Keratinocyte (primary cell): ENCODE data around the gene MND1. TPM values are rescaled to one million over a fixed set of nuclear protein-coding genes. Genes with fewer than 3 reads are reported as not detected.

Source experiments
- DNase-seq: peaks from one replicate; pipeline ENCODE4 v3.0.0-alpha.2; 2011; ENCODE audit warnings: low read depth, missing footprints, low spot score
- FAIRE-seq: peaks from 2 replicates; lab custom pipeline; 2011; peaks lifted over from hg19 to GRCh38; lab: Jason Lieb, UNC
- H2AFZ ChIP-seq: 2 replicates; pipeline ENCODE4 v1.6.0; 2012; ENCODE audit warnings: low read length, control low read depth, inconsistent platforms; ENCODE audit not compliant: control insufficient read depth
- H3K27ac ChIP-seq: 2 replicates; pipeline ENCODE4 v1.5.1; 2011; ENCODE audit warnings: low read length; ENCODE audit not compliant: control insufficient read depth, insufficient read depth
- H3K27me3 ChIP-seq: 3 replicates; pipeline ENCODE4 v1.6.0; 2011; ENCODE audit warnings: low read length; ENCODE audit not compliant: control insufficient read depth, insufficient read depth; ENCODE audit errors: extremely low read depth
- H3K36me3 ChIP-seq, 2 experiments: 2 replicates in 1 of 2; 3 replicates in 1 of 2; pipeline ENCODE4 v1.5.1; 2011; ENCODE audit warnings: low read length in 2 of 2, mild to moderate bottlenecking in 1 of 2; ENCODE audit not compliant: control insufficient read depth in 2 of 2, insufficient read depth in 2 of 2; ENCODE audit errors: extremely low read depth in 1 of 2
- H3K4me1 ChIP-seq: 3 replicates; pipeline ENCODE4 v1.5.1; 2011; ENCODE audit warnings: low read length; ENCODE audit not compliant: control insufficient read depth, insufficient read depth; ENCODE audit errors: extremely low read depth
- H3K4me2 ChIP-seq: 3 replicates; pipeline ENCODE4 v1.6.0; 2011; ENCODE audit warnings: low read depth, low read length; ENCODE audit not compliant: control insufficient read depth, insufficient read depth; ENCODE audit errors: extremely low read depth
- H3K4me3 ChIP-seq, 3 experiments: fragments of 200-600 bp in 1 of 3; sonication (generic) in 1 of 3; 2 replicates in 2 of 3; 3 replicates in 1 of 3; pipeline ENCODE4 v1.5.1; 2011 to 2016; ENCODE audit warnings: low read length in 3 of 3, mild to moderate bottlenecking in 3 of 3, control low read depth in 2 of 3, inconsistent platforms in 1 of 3, low read depth in 1 of 3, mixed read lengths in 1 of 3, mixed run types in 1 of 3, moderate library complexity in 1 of 3; ENCODE audit not compliant: control insufficient read depth in 2 of 3, insufficient read depth in 2 of 3; ENCODE audit errors: extremely low read depth in 1 of 3
- H3K79me2 ChIP-seq: 2 replicates; pipeline ENCODE4 v1.6.0; 2012; ENCODE audit warnings: low read length; ENCODE audit not compliant: control insufficient read depth, insufficient read depth
- H3K9ac ChIP-seq: 3 replicates; pipeline ENCODE4 v1.6.0; 2011; ENCODE audit warnings: low read length; ENCODE audit not compliant: control insufficient read depth, insufficient read depth; ENCODE audit errors: extremely low read depth
- H3K9me1 ChIP-seq: 3 replicates; pipeline ENCODE4 v1.6.0; 2011; ENCODE audit warnings: low read length; ENCODE audit not compliant: control insufficient read depth, insufficient read depth; ENCODE audit errors: extremely low read depth
- H3K9me3 ChIP-seq: 2 replicates; pipeline ENCODE4 v1.5.1; 2012; ENCODE audit warnings: low read depth, low read length; ENCODE audit not compliant: control insufficient read depth
- H4K20me1 ChIP-seq: 3 replicates; pipeline ENCODE4 v1.6.0; 2011; ENCODE audit warnings: low read length; ENCODE audit not compliant: control insufficient read depth, insufficient read depth; ENCODE audit errors: extremely low read depth
- EZH2 ChIP-seq: IDR thresholded peaks from one replicate; pipeline ENCODE4 v1.6.1; 2012; ENCODE audit warnings: inconsistent platforms, mild to moderate bottlenecking, low read length, moderate library complexity
- dilution Hi-C: fragments of 300-500 bp; cut with MboI; formaldehyde crosslinking; loops from one replicate; pipeline ENCODE4 v1.7.0; 2020; ENCODE audit warnings: low sequenced_read_pairs; ENCODE audit not compliant: extremely low pct_ligation_motif_present
- polyA plus RNA-seq, 5 experiments: library from polyadenylated mRNA; depleted of rRNA in 3 of 5; stranded (reverse) in 3 of 5; stranded (forward) in 1 of 5; unstranded in 1 of 5; fragments of >200 nt; gene quantifications; 1 replicate in 1 of 5; 2 replicates in 3 of 5; 3 replicates in 1 of 5; pipeline versions ENCODE4 v1.2.1 to v1.2.3, GENCODE V29; 2011 to 2012; ENCODE audit warnings: missing spikeins in 2 of 5, low read depth in 1 of 5, low replicate concordance in 1 of 5
- TF ChIP-seq, protein P1 (sequence below), 3 experiments: IDR thresholded peaks in 1 of 3; conservative IDR thresholded peaks in 1 of 3; optimal IDR thresholded peaks in 1 of 3; 2 replicates in 2 of 3; 3 replicates in 1 of 3; pipeline versions ENCODE3 to v1.5.1; 2011; ENCODE audit warnings: low read length in 3 of 3, mild to moderate bottlenecking in 3 of 3, moderate library complexity in 2 of 3, control low read depth in 1 of 3, inconsistent platforms in 1 of 3; ENCODE audit not compliant: insufficient read depth in 2 of 3; ENCODE audit errors: extremely low read depth in 1 of 3

Gene MND1
- polyA plus RNA-seq, 1 donor (not counting 4 experiments of a cell fraction or from before 2014, with no cell fraction given) = 4.9 TPM

DNA sequence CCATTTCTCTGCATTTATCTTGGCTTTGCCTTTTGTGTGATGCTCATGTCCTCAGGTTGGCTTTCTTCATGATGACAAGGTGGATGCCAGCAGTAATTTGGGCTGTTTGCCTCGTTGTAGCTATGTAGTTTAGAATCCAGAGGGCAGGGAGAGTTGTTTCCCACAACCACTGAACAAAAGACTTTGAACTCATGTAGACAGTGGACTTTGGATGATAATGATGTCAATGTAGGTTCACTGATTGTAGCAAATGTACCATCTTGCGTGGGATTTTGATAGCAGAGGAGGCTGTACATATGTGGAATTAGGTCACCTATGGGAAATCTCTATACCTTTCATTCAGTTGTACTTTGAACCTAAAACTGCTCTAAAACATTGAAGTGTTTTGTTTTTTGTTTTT, 41.3 kb downstream of the MND1 start:
- Histone ChIP-seq H3K4me3 (no peak overlapping the region), H3K9me3 (no peaks in the 10 kb centered on the region), H3K27ac (no peak overlapping the region), H2AFZ (no peak overlapping the region), H3K4me1 (no peaks in the 10 kb centered on the region), H3K79me2 (no peaks in the 10 kb centered on the region), H3K9ac (no peak overlapping the region), H3K9me1 (no peaks in the 10 kb centered on the region), H3K27me3 (no peaks in the 10 kb centered on the region), H4K20me1 (no peaks in the 10 kb centered on the region), H3K4me2 (no peak overlapping the region), H3K36me3 (no peaks in the 10 kb centered on the region)
- dilution Hi-C loops = no loop called here
- FAIRE-seq (no peak), DNase-seq (no peak)
- TF ChIP-seq, protein P1, sequence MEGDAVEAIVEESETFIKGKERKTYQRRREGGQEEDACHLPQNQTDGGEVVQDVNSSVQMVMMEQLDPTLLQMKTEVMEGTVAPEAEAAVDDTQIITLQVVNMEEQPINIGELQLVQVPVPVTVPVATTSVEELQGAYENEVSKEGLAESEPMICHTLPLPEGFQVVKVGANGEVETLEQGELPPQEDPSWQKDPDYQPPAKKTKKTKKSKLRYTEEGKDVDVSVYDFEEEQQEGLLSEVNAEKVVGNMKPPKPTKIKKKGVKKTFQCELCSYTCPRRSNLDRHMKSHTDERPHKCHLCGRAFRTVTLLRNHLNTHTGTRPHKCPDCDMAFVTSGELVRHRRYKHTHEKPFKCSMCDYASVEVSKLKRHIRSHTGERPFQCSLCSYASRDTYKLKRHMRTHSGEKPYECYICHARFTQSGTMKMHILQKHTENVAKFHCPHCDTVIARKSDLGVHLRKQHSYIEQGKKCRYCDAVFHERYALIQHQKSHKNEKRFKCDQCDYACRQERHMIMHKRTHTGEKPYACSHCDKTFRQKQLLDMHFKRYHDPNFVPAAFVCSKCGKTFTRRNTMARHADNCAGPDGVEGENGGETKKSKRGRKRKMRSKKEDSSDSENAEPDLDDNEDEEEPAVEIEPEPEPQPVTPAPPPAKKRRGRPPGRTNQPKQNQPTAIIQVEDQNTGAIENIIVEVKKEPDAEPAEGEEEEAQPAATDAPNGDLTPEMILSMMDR (optimal IDR thresholded peaks at IDR 0.05 in 1 of 3, IDR thresholded peaks at IDR 0.05 in 1 of 3, conservative IDR thresholded peaks at IDR 0.05 in 1 of 3; ENCODE audit: extremely low read depth in 1 of 3, insufficient read depth in 2 of 3, low read length in 3 of 3) = no peak
- TF ChIP-seq EZH2 = no peak

DNA sequence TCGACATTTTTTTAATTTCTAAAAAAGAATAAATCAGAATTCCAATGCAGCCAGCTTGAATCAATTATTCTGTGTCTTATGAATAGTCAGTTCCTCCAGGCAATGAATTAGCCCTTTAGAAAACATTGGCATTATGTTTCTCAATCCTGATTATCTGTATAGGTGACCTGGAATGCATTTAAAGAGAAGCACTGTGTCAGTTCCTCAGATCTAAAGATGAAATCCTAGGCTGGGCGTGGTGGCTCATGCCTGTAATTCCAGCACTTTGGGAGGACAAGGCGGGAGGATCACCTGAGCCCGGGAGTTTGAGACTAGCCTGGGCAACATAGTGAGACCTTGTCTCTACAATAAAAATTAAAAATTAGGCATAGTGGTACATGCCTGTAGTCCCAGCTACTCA, 43.5 kb downstream of the MND1 start:
- dilution Hi-C loops = no loop called here
- no peak overlapping the region for H3K4me2 ChIP-seq
- FAIRE-seq = no peak

More for the DNA sequence above, 43.5 kb downstream of the MND1 start:
- H3K9ac ChIP-seq = no peak overlapping the region
- no peaks in the 10 kb centered on the region for H3K4me1 ChIP-seq
- TF ChIP-seq, protein P1 (optimal IDR thresholded peaks at IDR 0.05 in 1 of 3, IDR thresholded peaks at IDR 0.05 in 1 of 3, conservative IDR thresholded peaks at IDR 0.05 in 1 of 3; ENCODE audit: extremely low read depth in 1 of 3, insufficient read depth in 2 of 3, low read length in 3 of 3) = no peak
- TF ChIP-seq EZH2 = no peak
- no peak overlapping the region for H2AFZ ChIP-seq
- no peak overlapping the region for H3K27ac ChIP-seq
- H3K36me3 ChIP-seq = no peaks in the 10 kb centered on the region
- H3K9me3 ChIP-seq = no peaks in the 10 kb centered on the region
- H3K79me2 ChIP-seq = no peaks in the 10 kb centered on the region
- no peaks in the 10 kb centered on the region for H4K20me1 ChIP-seq
- no peaks in the 10 kb centered on the region for H3K27me3 ChIP-seq
- no peak for DNase-seq
- H3K4me3 ChIP-seq = no peak overlapping the region
- no peaks in the 10 kb centered on the region for H3K9me1 ChIP-seq
